ENCODE measurements around the gene KDM4B. TPM values are rescaled to one million over a fixed set of nuclear protein-coding genes. Genes with fewer than 3 reads are reported as not detected.

Gene KDM4B
- total RNA-seq, 1 donor from 2014 or later = 46.0 TPM

- H3K27me3 ChIP-seq = no peaks in the 10 kb centered on the region
- H3K27ac ChIP-seq = no peak overlapping the region
- peaks cover 19 to 26% of the 10 kb centered on the region in 2 donors for H3K36me3 ChIP-seq
- intact Hi-C loops (cut with DNase I) = no loop called here
- no peak for DNase-seq (ENCODE audit: low spot score in 2 of 2)
- H3K4me3 ChIP-seq = no peak overlapping the region
- no peaks in the 10 kb centered on the region for H3K4me1 ChIP-seq
- H3K9me3 ChIP-seq = no peaks in the 10 kb centered on the region
- TF ChIP-seq, protein P1, sequence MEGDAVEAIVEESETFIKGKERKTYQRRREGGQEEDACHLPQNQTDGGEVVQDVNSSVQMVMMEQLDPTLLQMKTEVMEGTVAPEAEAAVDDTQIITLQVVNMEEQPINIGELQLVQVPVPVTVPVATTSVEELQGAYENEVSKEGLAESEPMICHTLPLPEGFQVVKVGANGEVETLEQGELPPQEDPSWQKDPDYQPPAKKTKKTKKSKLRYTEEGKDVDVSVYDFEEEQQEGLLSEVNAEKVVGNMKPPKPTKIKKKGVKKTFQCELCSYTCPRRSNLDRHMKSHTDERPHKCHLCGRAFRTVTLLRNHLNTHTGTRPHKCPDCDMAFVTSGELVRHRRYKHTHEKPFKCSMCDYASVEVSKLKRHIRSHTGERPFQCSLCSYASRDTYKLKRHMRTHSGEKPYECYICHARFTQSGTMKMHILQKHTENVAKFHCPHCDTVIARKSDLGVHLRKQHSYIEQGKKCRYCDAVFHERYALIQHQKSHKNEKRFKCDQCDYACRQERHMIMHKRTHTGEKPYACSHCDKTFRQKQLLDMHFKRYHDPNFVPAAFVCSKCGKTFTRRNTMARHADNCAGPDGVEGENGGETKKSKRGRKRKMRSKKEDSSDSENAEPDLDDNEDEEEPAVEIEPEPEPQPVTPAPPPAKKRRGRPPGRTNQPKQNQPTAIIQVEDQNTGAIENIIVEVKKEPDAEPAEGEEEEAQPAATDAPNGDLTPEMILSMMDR (IDR thresholded peaks at IDR 0.05) = no peak
These were observed 103.2 kb downstream of the KDM4B start for GRCh38 chr19:5072115-5072514.

DNA sequence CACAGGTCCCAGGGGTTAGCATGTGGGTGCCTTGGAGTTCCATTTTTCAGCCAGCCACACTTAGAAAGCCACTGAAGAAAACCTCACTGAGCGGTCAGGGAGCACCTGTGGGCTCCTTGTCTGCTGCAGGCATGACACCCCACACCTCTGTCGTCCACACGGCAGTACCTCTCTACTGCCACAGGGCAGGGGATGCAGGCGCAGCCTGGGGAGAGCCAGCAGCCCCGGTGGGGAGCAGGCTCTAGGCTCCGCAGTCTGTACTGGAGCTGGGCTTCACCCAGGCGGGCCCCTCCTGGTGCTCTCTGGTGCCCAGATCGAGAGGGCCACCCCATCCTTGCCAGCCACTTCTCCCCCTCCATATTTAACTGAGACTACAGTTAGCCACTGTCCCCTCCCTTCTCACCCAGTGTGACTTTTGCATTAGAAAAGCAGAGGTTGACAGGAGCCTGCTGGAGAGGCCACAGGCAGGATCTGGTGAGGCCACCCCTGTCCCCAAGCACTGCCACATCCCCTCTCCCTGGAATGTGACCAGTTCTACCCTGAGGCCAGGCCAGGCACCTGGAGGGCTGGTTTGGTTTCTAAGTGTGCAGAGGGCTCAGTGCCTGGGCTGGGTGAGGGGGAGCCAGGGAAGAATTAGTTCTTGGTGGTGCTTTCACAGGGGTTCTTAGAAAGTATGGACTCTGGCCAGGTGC is 104.4 kb downstream of the KDM4B start:
- intact Hi-C loops (cut with DNase I) = no loop called here

DNA sequence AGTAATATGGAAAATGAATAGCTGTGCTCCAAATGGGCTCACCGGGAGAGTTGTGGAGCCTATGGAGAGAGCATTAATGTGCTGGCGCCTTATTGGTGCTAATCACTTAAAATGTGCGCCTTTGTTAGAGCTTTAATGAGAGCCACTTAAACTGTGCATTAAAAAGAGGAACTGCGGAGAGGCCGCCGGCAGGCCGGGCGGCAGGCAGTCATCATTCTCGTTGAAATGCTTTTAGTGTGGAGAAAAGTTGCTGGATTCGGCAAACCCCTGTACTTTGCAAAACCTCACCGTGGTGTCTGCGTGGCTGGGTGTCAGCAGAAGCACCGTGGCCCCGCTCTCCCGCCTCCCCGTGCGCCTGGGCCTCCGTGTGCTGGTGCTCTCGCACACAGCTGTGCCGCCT is 105.5 kb downstream of the KDM4B start:
- H3K9me3 ChIP-seq = no peaks in the 10 kb centered on the region
- H3K4me3 ChIP-seq = no peak overlapping the region
- H3K36me3 ChIP-seq = peaks cover 35 to 49% of the 10 kb centered on the region in 2 donors
- TF ChIP-seq, protein P1 (IDR thresholded peaks at IDR 0.05) = no peak
- intact Hi-C loops (cut with DNase I) = no loop called here
- no peaks in the 10 kb centered on the region for H3K27me3 ChIP-seq
- no peak for DNase-seq (ENCODE audit: low spot score in 2 of 2)
- H3K27ac ChIP-seq = no peak overlapping the region
- no peaks in the 10 kb centered on the region for H3K4me1 ChIP-seq

More for the DNA sequence above, 104.4 kb downstream of the KDM4B start:
- Histone ChIP-seq H3K36me3 (peaks cover 26 to 38% of the 10 kb centered on the region in 2 donors), H3K27me3 (no peaks in the 10 kb centered on the region), H3K9me3 (no peaks in the 10 kb centered on the region), H3K4me1 (no peaks in the 10 kb centered on the region), H3K4me3 (no peak overlapping the region), H3K27ac (no peak overlapping the region)
- TF ChIP-seq, protein P1 (IDR thresholded peaks at IDR 0.05) = no peak
- no peak for DNase-seq (ENCODE audit: low spot score in 2 of 2)

- DNase-seq (ENCODE audit: low spot score in 2 of 2) = no peak
- Histone ChIP-seq H3K4me3 (no peak overlapping the region), H3K36me3 (peaks cover 40 to 54% of the 10 kb centered on the region in 2 donors), H3K27me3 (no peaks in the 10 kb centered on the region), H3K4me1 (no peaks in the 10 kb centered on the region), H3K9me3 (no peaks in the 10 kb centered on the region), H3K27ac (no peak overlapping the region)
- intact Hi-C loops (cut with DNase I) = no loop called here
- TF ChIP-seq, protein P1 (IDR thresholded peaks at IDR 0.05) = no peak
These were observed 106.0 kb downstream of the KDM4B start for GRCh38 chr19:5074830-5075394.

GRCh38 chr19:5075597-5075996 is 106.7 kb downstream of the KDM4B start:
- intact Hi-C loops (cut with DNase I) = no loop called here
- H3K27me3 ChIP-seq = no peaks in the 10 kb centered on the region
- H3K27ac ChIP-seq = no peak overlapping the region
- DNase-seq (ENCODE audit: low spot score in 2 of 2) = no peak
- no peaks in the 10 kb centered on the region for H3K9me3 ChIP-seq
- no peak overlapping the region for H3K4me3 ChIP-seq
- H3K4me1 ChIP-seq = no peaks in the 10 kb centered on the region
- TF ChIP-seq, protein P1 (IDR thresholded peaks at IDR 0.05) = no peak
- H3K36me3 ChIP-seq = peaks cover 47 to 59% of the 10 kb centered on the region in 2 donors
